NOMO-1 (cell line): Measurements from ENCODE around the gene EP400.

Experiments used
- DNase-seq, 2 experiments: peaks; one replicate each; lab custom pipeline; 2025; ENCODE audit not compliant: unreplicated experiment in 2 of 2; lab: John Stamatoyannopoulos, UW

EP400 gene

DNA sequence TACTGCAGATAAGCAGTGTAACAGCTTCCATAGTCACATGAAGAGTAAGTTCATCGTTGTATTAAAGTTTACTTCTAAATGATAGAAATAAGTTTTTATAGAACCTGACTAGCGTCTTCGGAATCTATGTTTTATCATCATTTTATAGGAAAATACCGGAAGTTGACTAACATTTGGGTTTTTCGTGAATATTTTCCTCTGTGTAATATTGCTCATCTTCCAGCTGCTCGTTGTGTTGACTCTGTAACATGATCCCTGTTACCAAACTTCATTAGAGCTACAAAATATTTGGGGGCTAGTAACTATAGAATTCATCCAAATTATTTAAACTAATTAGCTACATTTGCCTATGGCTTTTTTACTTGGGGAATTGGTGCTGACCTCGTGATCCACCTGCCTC lies 157.2 kb downstream of the EP400 start:
- DNase-seq = no peak

DNA sequence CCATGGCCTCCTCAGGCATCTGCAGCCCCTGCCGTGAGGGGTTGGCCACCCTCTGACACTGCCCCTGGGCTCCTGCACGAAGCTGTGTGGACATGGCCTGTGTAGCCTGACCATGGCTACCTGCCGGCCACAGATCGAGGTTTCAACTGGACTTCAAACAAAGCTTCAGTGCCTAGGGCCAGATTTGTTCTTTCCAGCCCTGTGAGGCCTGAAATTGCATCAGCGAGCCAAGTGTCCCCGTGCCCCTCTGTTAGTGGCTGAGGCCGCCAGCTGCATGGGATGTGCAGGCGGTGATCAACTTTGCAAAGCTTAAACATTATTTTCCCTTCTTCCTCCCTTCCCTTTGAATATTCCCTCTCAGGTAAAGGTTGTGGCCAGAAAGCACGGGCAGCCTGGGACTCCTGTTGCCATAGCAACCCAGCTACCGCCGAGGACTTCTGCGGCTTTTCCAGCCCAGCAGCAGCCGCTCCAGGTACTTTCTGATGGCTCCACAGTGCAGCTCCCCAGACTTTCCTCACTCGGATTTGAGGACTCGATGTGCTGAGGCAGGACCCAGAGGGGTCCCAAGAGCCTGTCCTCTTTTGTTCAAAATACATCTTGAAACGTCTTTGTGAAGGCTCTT lies 158.6 kb downstream of the EP400 start:
- DNase-seq = no peak

DNA sequence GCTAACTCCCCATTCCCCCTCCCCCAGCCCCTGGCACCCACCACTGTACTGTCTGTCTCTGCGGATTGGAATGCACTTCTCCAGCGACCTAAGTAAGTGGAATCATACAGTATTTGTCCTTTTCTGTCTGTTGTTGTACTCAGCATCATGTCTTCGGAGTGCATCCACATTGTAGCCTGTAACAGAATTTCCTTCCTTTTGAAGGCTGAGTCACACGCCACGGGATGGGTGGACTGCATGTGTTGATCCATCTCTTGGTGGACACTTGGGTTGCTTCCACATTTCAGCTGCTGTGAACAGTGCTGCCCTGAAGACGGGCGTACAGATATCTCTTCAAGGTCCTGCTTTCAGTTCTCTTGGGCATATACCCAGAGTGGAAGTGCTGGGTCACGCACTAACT lies 160.0 kb downstream of the EP400 start:
- DNase-seq = no peak

DNA sequence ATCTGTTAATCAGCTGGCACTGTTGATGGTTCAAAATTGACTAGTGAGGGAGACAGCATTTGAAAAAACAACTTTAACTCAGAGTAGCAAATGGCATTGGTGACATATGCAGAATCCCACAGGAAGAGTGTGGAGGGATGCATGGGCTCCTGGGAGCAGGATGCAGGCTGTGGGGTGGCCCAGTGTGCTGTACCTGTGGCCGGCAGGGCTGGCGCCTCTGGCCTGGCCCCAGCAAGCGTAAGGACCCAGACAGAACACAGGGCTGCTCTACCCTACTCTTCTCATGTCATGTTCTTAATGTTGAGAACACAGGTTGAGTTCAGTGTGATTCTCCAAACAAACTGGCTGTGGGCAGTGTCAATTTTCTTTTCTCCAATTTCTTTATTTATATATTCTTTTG lies 160.9 kb downstream of the EP400 start:
- no peak for DNase-seq

DNA sequence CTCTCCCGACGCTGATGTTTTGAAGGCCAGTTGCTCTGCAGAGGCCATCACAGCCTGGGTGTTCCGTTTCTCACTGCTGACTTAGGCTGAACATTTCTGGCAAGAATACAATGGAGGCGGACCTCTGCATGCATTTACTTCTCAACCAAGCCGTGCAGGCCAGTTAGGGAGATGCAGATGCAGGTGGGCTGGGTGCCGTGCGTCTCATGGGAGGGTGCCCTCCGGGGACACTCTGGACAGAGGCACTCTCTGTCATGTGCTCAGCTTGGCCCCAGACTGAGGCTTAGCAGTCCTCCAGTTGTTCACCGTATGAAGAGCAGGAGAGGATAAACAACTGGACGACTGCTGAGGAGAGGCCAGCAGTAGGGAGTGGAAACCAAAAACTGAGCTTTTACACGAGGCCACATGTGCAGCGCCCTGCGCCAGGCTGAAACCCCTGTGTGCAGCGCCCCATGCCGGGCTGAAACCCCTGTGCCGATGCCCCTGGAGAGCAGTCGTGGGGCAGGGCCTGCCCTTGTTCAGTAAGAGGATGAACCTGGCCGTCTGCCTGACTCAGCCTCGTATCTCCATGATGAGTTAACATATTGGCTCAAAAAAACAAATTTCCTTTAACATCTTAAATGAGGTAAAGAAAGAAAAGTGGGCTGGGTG lies 162.0 kb downstream of the EP400 start:
- DNase-seq = no peak

DNA sequence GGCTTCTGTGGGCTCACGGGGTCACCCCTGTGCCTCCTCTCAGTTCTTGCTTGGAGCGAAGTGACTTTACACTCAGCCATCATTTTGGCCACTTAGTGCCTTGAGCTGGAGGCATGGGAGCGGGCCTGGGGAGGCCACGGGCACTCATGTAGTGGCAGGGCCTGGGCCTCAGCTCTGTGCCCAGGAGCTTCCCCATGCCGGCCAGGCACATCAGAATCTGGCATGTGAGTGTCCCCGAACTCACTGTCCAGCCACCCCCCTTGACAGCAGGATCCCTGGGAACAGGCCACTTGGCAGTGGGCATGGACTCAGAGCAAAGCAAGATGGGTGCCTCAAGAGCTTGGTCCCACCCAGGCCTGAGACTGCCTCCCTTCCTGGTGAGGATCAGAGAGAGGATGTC lies 164.9 kb downstream of the EP400 start:
- DNase-seq = no peak

DNA sequence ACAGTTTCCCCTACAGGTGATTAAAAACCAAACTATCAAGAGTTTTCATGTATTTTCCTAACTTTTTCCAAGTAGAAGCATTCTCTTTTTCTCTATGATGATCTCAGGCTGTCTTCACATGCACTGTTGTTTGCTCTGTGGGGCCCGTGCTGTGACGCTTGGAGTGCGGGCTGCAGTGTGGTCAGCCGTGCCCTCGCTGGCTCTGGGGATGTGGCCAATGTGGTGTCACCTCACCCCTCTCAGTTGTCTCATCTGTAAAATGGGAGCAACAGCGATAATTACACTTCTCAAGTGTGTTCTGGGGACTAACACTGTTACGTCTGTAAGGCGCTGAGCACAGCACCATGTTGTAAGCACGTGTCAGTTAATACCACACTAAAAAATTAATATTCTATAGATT lies 165.8 kb downstream of the EP400 start:
- no peak for DNase-seq

DNA sequence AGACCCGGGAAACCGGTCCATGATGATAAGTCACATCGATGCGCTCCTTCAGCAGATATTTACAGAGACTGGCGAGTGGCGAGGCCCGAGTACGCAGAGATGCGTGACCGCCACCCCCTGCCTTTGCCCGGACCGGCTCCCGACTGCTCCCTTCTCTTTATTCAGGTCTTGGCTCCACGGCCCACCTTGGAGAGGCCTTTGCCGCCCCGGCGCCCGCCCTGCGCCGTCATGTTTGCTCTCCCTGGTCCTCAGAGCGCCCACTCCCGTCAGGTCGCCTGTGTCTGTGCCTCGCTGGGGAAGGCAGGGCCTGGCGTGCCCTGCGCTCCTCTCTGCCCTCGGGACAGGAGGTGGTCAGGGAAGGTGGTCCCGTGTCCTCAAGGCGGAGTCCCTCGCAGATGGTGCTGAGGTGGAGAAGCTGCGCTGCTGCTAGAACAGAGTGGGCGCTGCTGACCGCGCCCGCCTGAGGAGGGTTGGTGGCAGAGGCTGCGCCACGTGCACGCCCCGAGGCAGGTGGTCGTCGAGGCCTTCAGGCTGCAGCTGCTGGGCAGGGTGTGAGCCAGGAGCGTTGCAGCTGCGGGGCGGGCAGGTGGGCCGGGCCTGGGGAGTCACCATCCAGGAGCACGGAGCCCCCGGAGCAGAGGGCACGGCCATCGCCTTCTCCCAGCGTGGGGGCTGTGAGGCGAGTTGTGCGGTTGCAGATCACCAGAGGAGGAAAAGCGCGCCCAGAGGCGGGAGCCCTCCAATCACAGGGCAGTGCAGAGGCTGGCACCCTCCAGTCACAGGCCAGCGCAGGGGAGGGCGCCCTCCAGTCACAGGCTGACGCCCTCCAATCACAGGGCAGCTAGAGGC lies 167.2 kb downstream of the EP400 start:
- no peak for DNase-seq

DNA sequence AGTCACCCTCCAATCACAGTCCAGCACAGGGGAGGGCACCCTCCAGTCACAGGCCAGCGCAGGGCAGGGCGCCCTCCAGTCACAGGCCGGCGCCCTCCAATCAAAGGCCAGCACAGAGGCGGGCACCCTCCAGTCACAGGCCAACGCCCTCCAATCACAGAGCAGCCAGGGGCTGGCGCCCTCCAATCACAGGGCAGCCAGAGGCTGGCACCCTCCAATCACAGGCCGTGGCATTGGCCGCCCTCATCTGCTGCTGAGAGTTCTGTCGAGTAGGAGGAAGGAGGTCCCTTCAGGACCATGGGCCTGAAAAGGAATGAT lies 167.8 kb downstream of the EP400 start:
- DNase-seq = no peak

DNA sequence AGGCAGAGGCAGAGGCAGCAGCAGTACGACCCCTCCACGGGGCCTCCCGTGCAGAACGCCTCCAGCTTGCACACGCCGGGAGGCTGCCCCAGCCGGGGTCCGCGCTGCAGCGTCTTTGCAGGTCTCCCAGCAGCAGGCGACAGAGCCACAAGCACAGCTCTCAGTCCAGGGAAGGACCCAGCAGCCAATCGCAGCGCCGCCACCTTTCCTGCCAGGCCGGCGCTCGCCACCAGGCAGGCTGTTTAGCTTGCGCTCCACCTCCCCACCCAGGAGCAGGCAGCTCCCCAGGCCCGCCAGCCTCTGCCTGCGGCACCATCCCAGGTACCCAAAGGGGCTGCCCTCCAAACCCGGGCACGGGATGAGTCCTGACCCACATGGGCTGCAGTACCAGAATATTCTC lies 169.1 kb downstream of the EP400 start:
- DNase-seq = no peak

DNA sequence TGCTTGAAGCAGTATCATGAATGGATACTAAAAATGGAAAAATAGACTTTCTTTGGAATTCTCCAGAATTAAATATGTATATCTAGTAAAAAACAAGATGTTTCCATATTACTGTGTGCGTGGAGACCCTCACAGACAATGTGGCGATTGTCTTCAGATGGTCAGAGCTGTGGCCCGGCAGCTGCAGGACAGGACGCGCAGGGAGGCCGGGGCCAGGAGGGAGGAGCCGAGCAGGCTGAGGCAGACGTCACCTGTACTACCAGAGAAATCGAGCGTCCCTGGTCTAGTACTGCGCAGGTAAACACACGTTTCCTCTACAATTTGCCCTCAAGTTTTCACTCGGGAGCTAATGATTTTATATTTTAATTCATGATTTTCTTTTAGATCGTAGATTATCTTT lies 171.5 kb downstream of the EP400 start:
- DNase-seq = no peak

DNA sequence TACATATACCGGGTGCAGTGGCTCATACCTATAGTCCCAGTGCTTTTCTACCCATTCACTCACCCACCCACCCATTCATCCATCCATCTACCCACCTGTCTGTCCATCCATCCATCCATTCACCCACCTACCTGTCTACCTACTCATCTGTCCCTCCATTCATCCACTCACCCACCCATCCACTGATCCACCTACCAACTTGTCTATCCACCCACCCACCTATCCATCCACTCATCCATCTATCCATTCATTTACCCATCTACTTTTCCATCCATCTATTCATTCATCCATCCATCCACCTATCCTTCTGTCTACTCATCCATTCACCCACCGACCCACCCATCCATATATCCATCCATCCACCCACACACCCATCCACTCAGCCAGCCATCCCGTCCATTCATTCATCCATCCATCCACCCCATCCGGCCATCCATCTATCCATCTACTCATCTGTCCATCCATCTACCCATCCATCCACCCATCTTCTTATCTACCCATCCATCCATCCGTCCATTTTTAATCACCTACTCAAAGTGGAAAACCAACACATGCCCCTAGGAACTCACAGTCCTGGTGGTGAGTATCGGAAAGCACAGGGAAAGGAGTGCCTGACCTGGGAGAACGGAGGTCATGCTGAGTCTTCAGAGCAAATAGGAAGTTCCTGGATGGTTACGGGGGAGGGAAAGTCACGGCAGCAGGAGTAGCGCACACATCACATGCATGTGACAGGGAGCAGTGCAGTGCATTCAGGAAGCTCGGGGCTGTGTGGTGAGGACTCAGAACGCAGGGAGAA lies 174.4 kb downstream of the EP400 start:
- no peak for DNase-seq

DNA sequence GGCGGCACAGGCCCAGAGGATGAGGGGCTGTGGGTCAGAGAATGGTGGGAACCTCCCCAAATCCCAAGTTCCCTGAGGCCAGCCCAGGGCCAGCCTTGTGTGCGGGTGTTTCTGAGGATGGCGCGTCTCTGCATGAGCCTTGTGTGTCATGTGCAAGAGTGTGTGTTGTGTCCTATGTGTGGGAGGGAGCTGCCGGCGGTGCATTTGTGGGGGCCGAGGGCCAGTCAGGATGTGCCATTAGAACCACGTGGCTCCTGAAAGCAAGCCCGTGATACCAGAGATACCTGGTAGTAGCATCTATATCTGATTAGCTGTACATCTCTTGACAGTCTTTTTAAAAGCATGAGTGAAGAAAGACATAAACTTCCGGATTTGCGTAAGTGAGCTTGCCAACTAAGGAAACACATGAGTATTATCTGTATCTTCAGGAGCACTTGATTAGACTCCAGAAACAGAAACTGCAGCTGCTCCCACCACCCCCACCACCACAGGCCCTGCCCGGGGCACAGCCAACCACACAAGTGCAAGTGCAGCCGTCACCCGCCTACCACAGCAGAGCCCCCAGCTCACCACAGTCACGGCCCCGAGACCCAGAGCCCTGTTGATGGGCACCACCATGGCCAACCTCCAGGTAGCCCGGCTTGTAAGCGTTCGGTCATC lies 175.2 kb downstream of the EP400 start:
- DNase-seq = no peak

DNA sequence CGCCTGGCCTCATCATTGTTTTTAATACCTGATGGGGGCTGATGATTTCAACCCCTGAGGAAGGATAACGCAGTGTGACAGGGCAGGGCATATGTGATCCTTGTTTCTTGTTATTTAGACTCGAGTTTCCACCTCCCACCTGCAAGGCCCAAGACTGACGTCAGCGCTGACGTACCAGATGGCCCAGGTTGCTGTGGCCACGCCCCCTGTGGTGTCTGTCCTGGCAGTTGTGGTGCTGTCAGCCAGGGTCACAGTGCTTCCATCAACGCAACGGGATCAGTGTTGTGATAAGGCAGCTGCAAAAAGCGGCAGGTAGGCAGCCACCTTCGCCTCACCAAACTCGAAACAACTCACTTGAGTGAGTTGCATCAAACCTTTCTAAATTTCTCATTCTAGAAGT lies 176.0 kb downstream of the EP400 start:
- DNase-seq = no peak

DNA sequence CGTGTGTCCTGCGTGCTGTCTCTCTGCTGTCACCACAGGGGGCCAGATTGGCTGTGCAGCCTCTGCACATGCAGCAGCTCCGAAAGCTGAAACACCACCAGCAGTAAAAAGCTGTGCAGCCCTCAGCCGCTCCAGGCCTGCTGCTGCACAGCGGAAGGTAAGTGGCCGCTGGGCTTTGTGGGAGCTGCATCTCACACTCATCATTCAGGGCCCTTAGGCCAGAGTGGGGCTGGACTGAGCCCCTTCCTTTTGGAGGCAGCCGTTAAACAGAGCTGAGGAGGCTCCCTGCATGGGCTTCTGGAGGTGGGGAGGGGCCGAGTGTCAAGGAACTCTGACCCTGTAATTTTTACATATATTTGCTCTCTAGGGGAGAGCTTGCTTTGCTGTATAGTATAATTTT lies 177.3 kb downstream of the EP400 start:
- no peak for DNase-seq

DNA sequence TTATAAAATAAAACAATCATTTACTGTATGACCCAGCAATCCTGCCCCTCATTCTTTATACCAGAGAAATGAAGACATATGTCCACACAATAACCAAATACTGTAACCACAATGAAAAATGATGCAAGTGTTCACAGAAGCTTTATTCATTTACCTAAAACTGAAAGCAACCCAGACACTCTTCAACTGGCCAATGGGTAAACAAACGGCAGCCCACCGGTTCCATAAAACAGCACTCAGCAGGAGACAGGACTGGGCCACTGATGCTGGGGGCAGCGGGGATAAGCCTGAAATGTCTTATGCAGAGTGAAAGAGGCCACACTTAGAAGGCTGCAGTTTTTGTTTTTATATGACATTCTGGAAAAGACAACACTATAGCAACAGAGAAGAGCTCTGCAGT lies 179.3 kb downstream of the EP400 start:
- no peak for DNase-seq

DNA sequence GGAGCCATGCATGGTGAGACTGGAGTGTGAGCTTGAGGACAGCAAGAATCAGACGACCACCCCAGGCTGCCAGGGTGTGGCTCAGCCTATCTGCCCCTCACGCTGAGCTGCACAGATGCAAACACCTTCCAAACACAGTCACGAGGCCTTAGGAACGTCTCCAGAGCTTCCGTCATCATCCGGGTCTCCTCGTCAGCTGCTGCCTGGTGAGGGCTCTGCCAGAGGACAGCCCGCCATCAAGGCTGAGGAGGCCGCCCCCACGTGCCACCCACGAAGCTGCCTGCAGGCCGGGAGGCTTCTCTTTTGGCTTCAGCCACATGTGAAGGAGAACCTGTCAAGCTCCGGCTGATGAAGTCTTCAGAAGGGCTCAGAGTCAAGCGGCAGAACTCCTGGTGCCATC lies 180.9 kb downstream of the EP400 start:
- no peak for DNase-seq
